ENCODE data around the gene CRKL. TPM values are rescaled to one million over a fixed set of nuclear protein-coding genes. Genes with fewer than 3 reads are reported as not detected.

CRKL gene, protein sequence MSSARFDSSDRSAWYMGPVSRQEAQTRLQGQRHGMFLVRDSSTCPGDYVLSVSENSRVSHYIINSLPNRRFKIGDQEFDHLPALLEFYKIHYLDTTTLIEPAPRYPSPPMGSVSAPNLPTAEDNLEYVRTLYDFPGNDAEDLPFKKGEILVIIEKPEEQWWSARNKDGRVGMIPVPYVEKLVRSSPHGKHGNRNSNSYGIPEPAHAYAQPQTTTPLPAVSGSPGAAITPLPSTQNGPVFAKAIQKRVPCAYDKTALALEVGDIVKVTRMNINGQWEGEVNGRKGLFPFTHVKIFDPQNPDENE
- 10 to 100 TPM; 47.5 to 60.2 TPM for total RNA-seq
- polyA plus RNA-seq (ENCODE audit: insufficient read depth, low read depth, low replicate concordance), result 31.9 TPM
- long read RNA-seq, donor 1, full-length matches to known transcripts, result 31 of 49 reads
- long read RNA-seq, donor 1, partial matches to known transcripts, result 18 of 49 reads
- long read RNA-seq, donor 1, other reads (novel, unspliced or antisense), result 0 of 49 reads
- long read RNA-seq, donor 2, full-length matches to known transcripts, result 10 of 32 reads
- long read RNA-seq, donor 2, partial matches to known transcripts, result 22 of 32 reads
- long read RNA-seq, donor 2, other reads (novel, unspliced or antisense), result 0 of 32 reads

DNA sequence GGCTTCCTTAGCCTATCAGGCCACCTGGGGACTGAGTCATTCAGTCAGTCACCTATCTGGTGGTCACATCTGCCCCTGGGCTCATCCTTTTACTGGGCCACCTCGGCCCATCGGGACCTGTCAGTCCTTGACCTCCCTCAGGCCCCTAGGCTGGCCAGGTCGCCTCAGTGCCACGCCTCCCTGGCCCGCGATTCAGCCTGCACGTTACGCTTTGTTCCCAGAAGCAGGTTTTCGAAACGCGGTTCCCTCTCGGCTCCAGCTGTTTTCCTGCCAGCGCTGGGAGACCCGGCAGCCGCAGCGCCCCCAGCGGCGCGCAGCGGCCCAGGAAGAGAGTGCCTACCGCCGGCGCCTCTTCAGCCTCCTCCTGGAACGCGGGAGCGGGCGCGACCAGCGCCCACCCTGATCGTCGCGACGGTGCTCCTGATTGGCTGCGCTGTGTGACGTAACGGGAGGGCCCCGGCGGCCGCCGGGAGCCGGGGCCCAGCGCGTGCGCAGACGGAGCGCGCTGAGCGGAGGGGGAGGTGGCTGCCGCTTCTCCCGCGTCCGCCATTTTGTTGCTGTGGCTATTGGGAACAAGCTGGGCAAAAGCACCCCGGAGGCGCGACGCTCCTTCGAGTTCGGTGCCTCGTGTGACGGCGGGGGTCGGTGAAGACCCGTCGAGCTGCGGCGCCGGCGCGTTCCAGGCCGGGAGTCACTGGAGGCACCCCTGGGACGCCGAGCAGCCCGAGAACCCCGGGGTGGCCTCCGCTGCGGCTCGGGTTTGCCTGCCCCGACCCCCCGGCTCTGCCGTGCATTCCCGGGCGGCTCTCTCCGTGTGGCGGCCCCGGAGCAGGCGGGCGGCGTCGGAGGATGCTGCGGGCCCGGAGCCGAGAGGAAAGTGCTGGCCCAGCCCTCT is at the start of gene CRKL:
Gene CRKL (plus strand): TSS at position 492 of the 895 bp plus-strand sequence. CDS start 528 bp downstream, outside the sequence.
- WGBS, 2 donors, result 0% methylated on average over 2 to 82 of the region's 92 CpGs
- DNase-seq, result peak; percentile 98
- intact Hi-C loops (cut with DNase I; ENCODE audit: low total_unique reads), result no loop called here
- Histone ChIP-seq H3K4me3 (peak within 1 kb of the TSS; percentile 98 to 99), H3K9me3 (no peaks in the 10 kb centered on the region), H3K4me1 (peaks cover 12% of the 10 kb centered on the region), H3K27me3 (no peaks in the 10 kb centered on the region), H3K36me3 (ENCODE audit: low read depth, missing control alignments) (no peaks in the 10 kb centered on the region), H3K27ac (peak within 1 kb of the TSS; percentile 99)
- TF ChIP-seq, protein P1, sequence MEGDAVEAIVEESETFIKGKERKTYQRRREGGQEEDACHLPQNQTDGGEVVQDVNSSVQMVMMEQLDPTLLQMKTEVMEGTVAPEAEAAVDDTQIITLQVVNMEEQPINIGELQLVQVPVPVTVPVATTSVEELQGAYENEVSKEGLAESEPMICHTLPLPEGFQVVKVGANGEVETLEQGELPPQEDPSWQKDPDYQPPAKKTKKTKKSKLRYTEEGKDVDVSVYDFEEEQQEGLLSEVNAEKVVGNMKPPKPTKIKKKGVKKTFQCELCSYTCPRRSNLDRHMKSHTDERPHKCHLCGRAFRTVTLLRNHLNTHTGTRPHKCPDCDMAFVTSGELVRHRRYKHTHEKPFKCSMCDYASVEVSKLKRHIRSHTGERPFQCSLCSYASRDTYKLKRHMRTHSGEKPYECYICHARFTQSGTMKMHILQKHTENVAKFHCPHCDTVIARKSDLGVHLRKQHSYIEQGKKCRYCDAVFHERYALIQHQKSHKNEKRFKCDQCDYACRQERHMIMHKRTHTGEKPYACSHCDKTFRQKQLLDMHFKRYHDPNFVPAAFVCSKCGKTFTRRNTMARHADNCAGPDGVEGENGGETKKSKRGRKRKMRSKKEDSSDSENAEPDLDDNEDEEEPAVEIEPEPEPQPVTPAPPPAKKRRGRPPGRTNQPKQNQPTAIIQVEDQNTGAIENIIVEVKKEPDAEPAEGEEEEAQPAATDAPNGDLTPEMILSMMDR (IDR thresholded peaks at IDR 0.05), result peak; percentile 88 to 94 (median 89)
- TF ChIP-seq POLR2A (IDR thresholded peaks at IDR 0.05), result peak; percentile 83

DNA sequence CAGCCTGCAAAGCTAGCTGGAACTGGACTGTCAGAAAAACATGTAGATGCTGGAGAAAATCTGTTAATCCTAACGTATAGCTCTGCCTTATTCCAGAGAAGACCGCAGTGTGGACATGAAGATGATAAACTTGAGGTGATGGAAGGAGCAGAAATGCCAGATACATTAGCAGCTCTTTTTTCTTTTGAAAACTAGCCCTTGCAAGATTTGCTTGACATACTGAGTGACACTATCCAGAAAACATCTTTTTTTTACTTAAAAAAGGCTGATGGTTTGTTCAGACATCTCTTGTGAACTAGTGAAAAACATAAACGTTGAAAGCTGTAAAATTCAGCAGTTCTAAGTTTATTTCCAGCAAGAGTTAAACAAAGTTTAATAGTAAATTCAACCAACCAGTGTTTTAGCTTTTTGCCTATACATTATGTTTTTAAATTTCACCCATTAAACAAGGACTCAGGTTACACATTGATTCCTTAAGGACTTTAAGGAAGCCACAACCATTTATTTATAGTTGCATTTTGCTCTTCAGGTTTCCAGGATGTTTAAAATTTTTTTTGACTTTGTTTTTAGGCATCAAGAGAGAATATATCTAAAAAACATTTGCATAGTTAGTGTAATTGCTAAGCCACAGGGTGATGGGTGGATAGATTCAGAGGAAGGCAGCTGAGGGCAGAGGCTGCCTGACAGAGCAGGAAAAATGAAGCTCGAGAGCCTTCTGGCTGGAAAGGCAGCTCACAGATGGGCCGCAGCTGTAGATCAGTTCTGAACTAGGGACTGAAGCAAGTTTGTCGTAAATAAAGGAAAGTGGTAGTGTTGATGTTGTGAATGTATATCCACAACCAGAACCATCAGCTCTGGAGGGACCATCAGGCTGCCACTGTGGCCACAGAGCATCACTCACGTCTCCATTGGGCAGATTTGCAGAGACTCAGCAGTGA is 48.9 kb upstream of the CRKL start:
- no peaks in the 10 kb centered on the region for H3K36me3 ChIP-seq (ENCODE audit: low read depth, missing control alignments)
- TF ChIP-seq, protein P1 (IDR thresholded peaks at IDR 0.05), result no peak
- TF ChIP-seq POLR2A (IDR thresholded peaks at IDR 0.05), result no peak
- no peak for DNase-seq
- intact Hi-C loops (cut with DNase I; ENCODE audit: low total_unique reads), result no loop called here
- no peaks in the 10 kb centered on the region for H3K27me3 ChIP-seq
- H3K9me3 ChIP-seq, result no peaks in the 10 kb centered on the region
- no peak overlapping the region for H3K4me3 ChIP-seq
- 84% methylated on average over 7 of the region's 7 CpGs for WGBS, 2 donors
- H3K27ac ChIP-seq, result peak overlapping the region; percentile 68 to 72
- H3K4me1 ChIP-seq, result peaks cover 21% of the 10 kb centered on the region

DNA sequence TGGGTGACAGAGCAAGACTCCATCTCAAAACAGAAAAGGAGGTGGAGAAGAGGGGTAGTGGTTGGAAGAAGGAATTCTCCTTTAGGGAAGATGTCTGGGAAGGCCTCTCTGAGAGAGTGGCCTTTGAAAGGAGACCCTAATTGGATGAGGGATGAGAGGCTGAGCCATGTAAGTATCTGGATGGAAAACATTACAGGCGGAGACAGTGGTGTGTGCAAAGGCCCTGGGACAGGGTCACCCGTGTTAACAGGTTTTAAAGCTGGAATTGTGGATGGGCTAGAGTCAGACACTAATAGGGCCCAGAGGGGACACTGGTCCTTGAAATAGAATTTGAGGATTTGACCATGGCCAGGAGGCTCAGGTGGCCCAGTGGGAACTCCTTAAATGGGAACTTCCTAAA is 48.0 kb upstream of the CRKL start:
- no peak for DNase-seq
- no peaks in the 10 kb centered on the region for H3K9me3 ChIP-seq
- no peak overlapping the region for H3K27ac ChIP-seq
- WGBS, 2 donors, result 93 to 96% methylated on average over 2 of the region's 2 CpGs
- no peak overlapping the region for H3K4me3 ChIP-seq
- intact Hi-C loops (cut with DNase I; ENCODE audit: low total_unique reads), result no loop called here
- TF ChIP-seq, protein P1 (IDR thresholded peaks at IDR 0.05), result no peak
- no peak for TF ChIP-seq POLR2A (IDR thresholded peaks at IDR 0.05)
- H3K27me3 ChIP-seq, result no peaks in the 10 kb centered on the region
- peaks cover 21% of the 10 kb centered on the region for H3K4me1 ChIP-seq
- no peaks in the 10 kb centered on the region for H3K36me3 ChIP-seq (ENCODE audit: low read depth, missing control alignments)

DNA sequence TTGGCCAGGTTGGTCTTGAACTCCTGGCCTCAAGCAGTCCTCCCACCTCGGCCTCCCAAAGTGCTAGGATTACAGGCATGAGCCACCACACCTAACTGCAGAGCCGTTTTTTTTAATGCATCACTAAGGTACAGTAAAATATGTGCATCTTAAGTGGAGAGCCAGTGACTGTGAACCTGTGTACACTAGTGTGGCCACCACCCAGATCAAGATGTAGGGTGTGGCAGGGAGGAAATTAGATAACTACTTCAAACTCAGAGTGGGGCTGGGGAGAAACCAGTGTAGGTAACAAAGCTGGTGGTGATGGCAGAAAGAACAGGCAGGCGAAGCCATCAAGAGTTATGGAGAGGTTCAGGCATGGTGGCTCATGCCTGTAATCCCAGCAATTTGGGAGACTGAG is 44.0 kb upstream of the CRKL start:
- TF ChIP-seq, protein P1 (IDR thresholded peaks at IDR 0.05), result no peak
- TF ChIP-seq POLR2A (IDR thresholded peaks at IDR 0.05), result no peak
- no peaks in the 10 kb centered on the region for H3K36me3 ChIP-seq (ENCODE audit: low read depth, missing control alignments)
- DNase-seq, result no peak
- H3K27me3 ChIP-seq, result no peaks in the 10 kb centered on the region
- H3K4me1 ChIP-seq, result no peaks in the 10 kb centered on the region
- intact Hi-C loops (cut with DNase I; ENCODE audit: low total_unique reads), result no loop called here
- WGBS, 2 donors, result 88 to 100% methylated on average over 3 of the region's 3 CpGs
- H3K27ac ChIP-seq, result no peak overlapping the region
- H3K9me3 ChIP-seq, result no peaks in the 10 kb centered on the region
- no peak overlapping the region for H3K4me3 ChIP-seq

All from testis (tissue), 5 donors.